PC-3 (cell line): Measurements from ENCODE around the gene ZNF423. TPM values are rescaled to one million over a fixed set of nuclear protein-coding genes. Genes with fewer than 3 reads are reported as not detected.

Experiments
- ATAC-seq: fragments of 200-7000 bp; cut with Tn5 transposase; 2 replicates; pipeline ENCODE4 v1.9.1; 2020; ENCODE audit warnings: mild to moderate bottlenecking, moderate library complexity
- BruUV-seq: library from RNA; stranded (reverse); fragments of 400-500 nt; replicated peaks from 2 replicates; lab custom pipeline; 2021; lab: Mats Ljungman, UMichigan
- CTCF ChIA-PET: fragments of 300-600 bp; sonication (Branson Sonifier 250); formaldehyde crosslinking; loops from one replicate; lab custom pipeline; 2022; ENCODE audit warnings: antibody characterized with exemption; lab: Charles Lee
- POLR2A ChIA-PET: fragments of 300-600 bp; sonication (Branson Sonifier 250); formaldehyde crosslinking; loops from one replicate; lab custom pipeline; 2022; ENCODE audit warnings: antibody characterized with exemption; ENCODE audit not compliant: unreplicated experiment; lab: Charles Lee
- DNase-seq: peaks from one replicate; pipeline ENCODE4 v3.0.0-alpha.2; 2015
- H2AFZ ChIP-seq: fragments of 300-600 bp; sonication (generic); 2 replicates; pipeline ENCODE4 v1.6.0; 2016; ENCODE audit warnings: antibody characterized with exemption, low read length
- H3F3A ChIP-seq: fragments of 300-600 bp; sonication (generic); one replicate; pipeline ENCODE4 v1.6.0; 2017; ENCODE audit warnings: antibody characterized with exemption, low read length, control low read depth, mild to moderate bottlenecking; ENCODE audit not compliant: unreplicated experiment
- H3K27ac ChIP-seq: fragments of 300-600 bp; sonication (generic); 2 replicates; pipeline ENCODE4 v1.5.1; 2016; ENCODE audit warnings: mild to moderate bottlenecking, low read length
- H3K27me3 ChIP-seq: fragments of 300-600 bp; sonication (generic); 2 replicates; pipeline ENCODE4 v1.6.1; 2016; ENCODE audit warnings: low read length, mixed read lengths
- H3K36me3 ChIP-seq: fragments of 300-600 bp; sonication (generic); 2 replicates; pipeline ENCODE4 v1.6.1; 2016; ENCODE audit warnings: low read depth, mixed run types, low read length, mixed read lengths
- H3K4me1 ChIP-seq: fragments of 300-600 bp; sonication (generic); 2 replicates; pipeline ENCODE4 v1.5.1; 2016; ENCODE audit warnings: low read length; ENCODE audit not compliant: insufficient read depth
- H3K4me2 ChIP-seq: fragments of 300-600 bp; sonication (generic); 2 replicates; pipeline ENCODE4 v1.6.0; 2016; ENCODE audit warnings: low read length
- H3K4me3 ChIP-seq: fragments of 300-600 bp; sonication (generic); 2 replicates; pipeline ENCODE4 v1.5.1; 2016; ENCODE audit warnings: mild to moderate bottlenecking, low read length, mixed read lengths
- H3K79me2 ChIP-seq: fragments of 300-600 bp; sonication (generic); 2 replicates; pipeline ENCODE4 v1.6.1; 2017; ENCODE audit warnings: low read length, mixed read lengths
- H3K9ac ChIP-seq: fragments of 300-600 bp; sonication (generic); 2 replicates; pipeline ENCODE4 v1.6.0; 2016; ENCODE audit warnings: mild to moderate bottlenecking, low read length
- H3K9me2 ChIP-seq: fragments of 300-600 bp; sonication (generic); replicated peaks from 2 replicates; pipeline ENCODE4 v1.6.1; 2016; ENCODE audit warnings: mixed run types, low read length, mixed read lengths
- H3K9me3 ChIP-seq: fragments of 300-600 bp; sonication (generic); 2 replicates; pipeline ENCODE4 v1.6.1; 2016; ENCODE audit warnings: low read length, mixed read lengths
- H4K20me1 ChIP-seq: fragments of 300-600 bp; sonication (generic); 2 replicates; pipeline ENCODE4 v1.6.1; 2016; ENCODE audit warnings: low read length, mixed read lengths
- CTCF ChIP-seq: fragments of 300-600 bp; sonication (generic); conservative IDR thresholded peaks from 2 replicates; pipeline ENCODE4 v1.5.1; 2017; ENCODE audit warnings: antibody characterized with exemption, low read depth, mild to moderate bottlenecking, low read length
- EZH2 ChIP-seq: fragments of 300-600 bp; sonication (generic); IDR thresholded peaks from one replicate; pipeline ENCODE4 v1.6.1; 2017; ENCODE audit warnings: antibody characterized with exemption, mild to moderate bottlenecking, low read length; ENCODE audit not compliant: unreplicated experiment
- EZH2phosphoT487 ChIP-seq: fragments of 300-600 bp; sonication (generic); IDR thresholded peaks from 2 replicates; pipeline ENCODE4 v1.6.1; 2018; ENCODE audit warnings: mild to moderate bottlenecking, antibody characterized with exemption, low read length, borderline replicate concordance
- intact Hi-C: fragments of 100-400 bp; cut with micrococcal nuclease; formaldehyde crosslinking; loops from 2 replicates; pipeline ENCODE4 v1.9.0; 2023
- total RNA-seq: library from RNA; depleted of rRNA; stranded (reverse); fragments of >200 nt; gene quantifications from 2 replicates; pipeline ENCODE4 v1.2.3, GENCODE V29; 2014

The ZNF423 gene
- total RNA-seq, 1 experiment from 2014 or later = not detected

- no TSS peak for BruUV-seq
- intact Hi-C loops = no loop called here
- Histone ChIP-seq H3K9me2 (no peaks in the 10 kb centered on the region), H3K9me3 (no peaks in the 10 kb centered on the region), H2AFZ (no peak overlapping the region), H3K27me3 (no peaks in the 10 kb centered on the region; the same call in 1 of the 2 replicates), H4K20me1 (no peaks in the 10 kb centered on the region), H3K27ac (no peak overlapping the region), H3F3A (no peaks in the 10 kb centered on the region), H3K4me3 (no peak overlapping the region), H3K36me3 (no peaks in the 10 kb centered on the region), H3K4me1 (no peaks in the 10 kb centered on the region), H3K79me2 (no peaks in the 10 kb centered on the region), H3K9ac (no peak overlapping the region), H3K4me2 (no peak overlapping the region)
- CTCF ChIA-PET = no interaction called here
- ATAC-seq (no peak), DNase-seq (no peak)
- POLR2A ChIA-PET = no interaction called here
- TF ChIP-seq EZH2phosphoT487 (no peak), EZH2 (no peak), CTCF (no peak)
Observed at GRCh38 chr16:49519741-49520140, 336.2 kb downstream of the ZNF423 start.

- no peaks in the 10 kb centered on the region for H3K36me3 ChIP-seq
- H3K27ac ChIP-seq = no peak overlapping the region
- no peak overlapping the region for H3K9ac ChIP-seq
- no peaks in the 10 kb centered on the region for H3K4me1 ChIP-seq
- ATAC-seq = no peak
- H4K20me1 ChIP-seq = no peaks in the 10 kb centered on the region
- ChIA-PET POLR2A (no interaction called here), CTCF (no interaction called here)
- intact Hi-C loops = no loop called here
- no peaks in the 10 kb centered on the region for H3F3A ChIP-seq
- H3K9me3 ChIP-seq = no peaks in the 10 kb centered on the region
- no peak for DNase-seq
- H2AFZ ChIP-seq = no peak overlapping the region
- H3K27me3 ChIP-seq = no peaks in the 10 kb centered on the region; the same call in 1 of the 2 replicates
- H3K4me2 ChIP-seq = no peak overlapping the region
- TF ChIP-seq EZH2 (no peak), EZH2phosphoT487 (no peak), CTCF (no peak)
- no peak overlapping the region for H3K4me3 ChIP-seq
- H3K79me2 ChIP-seq = no peaks in the 10 kb centered on the region
- no peaks in the 10 kb centered on the region for H3K9me2 ChIP-seq
- BruUV-seq = no TSS peak
Observed at GRCh38 chr16:49519008-49519656, 336.8 kb downstream of the ZNF423 start.

GRCh38 chr16:49516382-49517036 is 339.4 kb downstream of the ZNF423 start:
- Histone ChIP-seq H3K79me2 (no peaks in the 10 kb centered on the region), H3K9me3 (no peaks in the 10 kb centered on the region), H3K4me1 (no peaks in the 10 kb centered on the region), H3K4me2 (no peak overlapping the region), H2AFZ (no peak overlapping the region), H3K4me3 (no peak overlapping the region), H3K27ac (no peak overlapping the region), H4K20me1 (no peaks in the 10 kb centered on the region), H3K27me3 (no peaks in the 10 kb centered on the region; the same call in 1 of the 2 replicates), H3F3A (no peaks in the 10 kb centered on the region), H3K36me3 (no peaks in the 10 kb centered on the region), H3K9me2 (no peaks in the 10 kb centered on the region), H3K9ac (no peak overlapping the region)
- BruUV-seq = no TSS peak
- intact Hi-C loops = no loop called here
- DNase-seq = no peak
- ChIA-PET POLR2A (no interaction called here), CTCF (no interaction called here)
- no peak for ATAC-seq
- TF ChIP-seq EZH2phosphoT487 = no peak
- TF ChIP-seq CTCF = no peak
- TF ChIP-seq EZH2 = no peak
